ENCODE results near the gene G6PC1.

The G6PC1 gene

GRCh38 chr17:42937712-42938596 is 37.4 kb downstream of the G6PC1 start:
- DNase-seq (ENCODE audit: low spot score), result no peak

- no peak for DNase-seq (ENCODE audit: low spot score)
Measured at GRCh38 chr17:42944211-42944610, 43.6 kb downstream of the G6PC1 start.

GRCh38 chr17:42946812-42947211 is 46.2 kb downstream of the G6PC1 start:
- DNase-seq (ENCODE audit: low spot score), result no peak

GRCh38 chr17:42950044-42950783 is 49.6 kb downstream of the G6PC1 start:
- no peak for DNase-seq (ENCODE audit: low spot score)
